IMR-90 (cell line): Measurements from ENCODE around the gene GIMD1. TPM values are rescaled to one million over a fixed set of nuclear protein-coding genes. Genes with fewer than 3 reads are reported as not detected.

Experiments used
- ATAC-seq: fragments of 200-7000 bp; cut with Tn5 transposase; 2 replicates; pipeline ENCODE4 v1.9.1; 2020; ENCODE audit warnings: low read depth, mild to moderate bottlenecking, moderate library complexity
- BruUV-seq: library from RNA; stranded (reverse); fragments of 400-500 nt; replicated peaks from 2 replicates; lab custom pipeline; 2021; lab: Mats Ljungman, UMichigan
- CTCF ChIA-PET: fragments of 300-600 bp; formaldehyde crosslinking; extraction: SDS; loops from one replicate; lab custom pipeline; 2021; ENCODE audit warnings: antibody characterized with exemption; lab: Yijun Ruan, JAX
- POLR2A ChIA-PET: fragments of 300-600 bp; sonication (Branson Sonifier 250); formaldehyde crosslinking; loops from one replicate; lab custom pipeline; 2022; ENCODE audit warnings: antibody characterized with exemption; ENCODE audit not compliant: unreplicated experiment; lab: Charles Lee
- DNase-seq: peaks from one replicate; pipeline ENCODE4 v3.0.0; 2013
- H2AFZ ChIP-seq: replicated peaks from 2 replicates; pipeline ENCODE3; 2013; ENCODE audit warnings: low read length, mild to moderate bottlenecking; ENCODE audit not compliant: poor library complexity
- H2AK5ac ChIP-seq: 2 replicates; pipeline ENCODE4 v1.6.1; 2013; ENCODE audit warnings: low read depth, low read length, inconsistent platforms
- H2AK9ac ChIP-seq: replicated peaks from 2 replicates; pipeline ENCODE3; 2013; ENCODE audit warnings: mild to moderate bottlenecking, low read depth, low read length, moderate library complexity; ENCODE audit not compliant: poor library complexity
- H2BK120ac ChIP-seq: 2 replicates; pipeline ENCODE4 v1.6.1; 2013; ENCODE audit warnings: low read depth, low read length, inconsistent platforms
- H2BK15ac ChIP-seq: 3 replicates; pipeline ENCODE4 v1.6.1; 2013; ENCODE audit warnings: low read depth, low read length, inconsistent platforms
- H2BK20ac ChIP-seq: 2 replicates; pipeline ENCODE4 v1.6.1; 2013; ENCODE audit warnings: low read depth, mild to moderate bottlenecking, inconsistent platforms, low read length, moderate library complexity
- H2BK5ac ChIP-seq: 2 replicates; pipeline ENCODE4 v1.6.1; 2013; ENCODE audit warnings: mild to moderate bottlenecking, low read depth, low read length, inconsistent platforms; ENCODE audit not compliant: poor library complexity, severe bottlenecking
- H3K14ac ChIP-seq: replicated peaks from 2 replicates; pipeline ENCODE4 v1.6.1; 2013; ENCODE audit warnings: low read depth, low read length, inconsistent platforms
- H3K18ac ChIP-seq: 2 replicates; pipeline ENCODE4 v1.6.1; 2013; ENCODE audit warnings: low read depth, low read length, control low read depth
- H3K23ac ChIP-seq: 2 replicates; pipeline ENCODE4 v1.6.1; 2013; ENCODE audit warnings: low read depth, low read length, inconsistent platforms
- H3K27ac ChIP-seq: 2 replicates; pipeline ENCODE4 v1.5.1; 2013; ENCODE audit warnings: mild to moderate bottlenecking, control low read depth, low read length; ENCODE audit not compliant: insufficient read depth
- H3K27me3 ChIP-seq: 2 replicates; pipeline ENCODE4 v1.6.1; 2013; ENCODE audit warnings: low read length; ENCODE audit not compliant: control insufficient read depth, insufficient read depth
- H3K36me3 ChIP-seq: 2 replicates; pipeline ENCODE4 v1.6.1; 2013; ENCODE audit warnings: low read length, mixed read lengths; ENCODE audit not compliant: control insufficient read depth, insufficient read depth
- H3K4ac ChIP-seq: 2 replicates; pipeline ENCODE4 v1.6.1; 2013; ENCODE audit warnings: low read depth, low read length, inconsistent platforms
- H3K4me1 ChIP-seq: 2 replicates; pipeline ENCODE4 v1.6.1; 2013; ENCODE audit warnings: low read length, mixed read lengths; ENCODE audit not compliant: control insufficient read depth, insufficient read depth
- H3K4me2 ChIP-seq: 2 replicates; pipeline ENCODE4 v1.6.1; 2013; ENCODE audit warnings: low read depth, mild to moderate bottlenecking, control low read depth, low read length, moderate library complexity
- H3K4me3 ChIP-seq: 2 replicates; pipeline ENCODE4 v1.5.1; 2013; ENCODE audit warnings: low read depth, mild to moderate bottlenecking, control low read depth, low read length, moderate library complexity; ENCODE audit not compliant: insufficient read depth
- H3K56ac ChIP-seq: 2 replicates; pipeline ENCODE4 v1.6.1; 2013; ENCODE audit warnings: low read length, inconsistent platforms; ENCODE audit not compliant: insufficient read depth; ENCODE audit errors: extremely low read depth
- H3K79me1 ChIP-seq, 2 experiments: 2 replicates each; pipeline ENCODE4 v1.6.1; 2013; ENCODE audit warnings: low read length in 2 of 2, inconsistent platforms in 1 of 2, low read depth in 1 of 2
- H3K9ac ChIP-seq: 2 replicates; pipeline ENCODE4 v1.6.1; 2013; ENCODE audit warnings: low read depth, low read length, control low read depth
- H3K9me1 ChIP-seq: 2 replicates; pipeline ENCODE4 v1.6.1; 2013; ENCODE audit warnings: low read length, inconsistent platforms; ENCODE audit not compliant: insufficient read depth
- H3K9me3 ChIP-seq: 2 replicates; pipeline ENCODE4 v1.6.1; 2013; ENCODE audit warnings: low read length; ENCODE audit not compliant: control insufficient read depth, insufficient read depth
- H4K20me1 ChIP-seq: 2 replicates; pipeline ENCODE4 v1.6.1; 2013; ENCODE audit warnings: low read length, inconsistent platforms; ENCODE audit not compliant: insufficient read depth
- H4K5ac ChIP-seq: 2 replicates; pipeline ENCODE4 v1.6.1; 2013; ENCODE audit warnings: mild to moderate bottlenecking, low read depth, low read length, control low read depth
- H4K8ac ChIP-seq, 2 experiments: 2 replicates each; pipeline ENCODE4 v1.6.1; 2013; ENCODE audit warnings: low read depth in 2 of 2, low read length in 2 of 2, control low read depth in 1 of 2, inconsistent platforms in 1 of 2
- H4K91ac ChIP-seq: 2 replicates; pipeline ENCODE4 v1.6.1; 2013; ENCODE audit warnings: low read depth, low read length, inconsistent platforms; ENCODE audit not compliant: insufficient read depth
- ELK1 ChIP-seq: fragments of 150-350 bp; IDR thresholded peaks from 2 replicates; pipeline ENCODE4 v1.6.1; 2016; ENCODE audit warnings: low read depth, mild to moderate bottlenecking, low read length, moderate library complexity, borderline replicate concordance
- MXI1 ChIP-seq: IDR thresholded peaks from 2 replicates; pipeline ENCODE4 v1.6.1; 2012; ENCODE audit warnings: low read depth, mild to moderate bottlenecking, low read length, moderate library complexity, borderline replicate concordance
- NFE2L2 ChIP-seq: fragments of 150-350 bp; IDR thresholded peaks from 2 replicates; pipeline ENCODE4 v1.6.1; 2016; ENCODE audit warnings: low read depth, mild to moderate bottlenecking, low read length
- RCOR1 ChIP-seq: IDR thresholded peaks from 2 replicates; pipeline ENCODE4 v1.6.1; 2012; ENCODE audit warnings: mild to moderate bottlenecking, low read length, improper control_type of control experiment; ENCODE audit not compliant: insufficient replicate concordance
- WGBS, 2 experiments: methylation state at CpG; one replicate each; pipeline versions ENCODE4 v1.1.5 to v1.1.7; 2013; ENCODE audit warnings: missing lambda C conversion rate in 2 of 2; ENCODE audit not compliant: insufficient read length in 1 of 2; ENCODE audit errors: extremely low coverage in 2 of 2; 5-methylcytosine and 5-hydroxymethylcytosine counted together
- dilution Hi-C: fragments of 300-500 bp; cut with HindIII; formaldehyde crosslinking; loops from one replicate; pipeline ENCODE4 v1.14.3; 2018; ENCODE audit warnings: low sequenced_read_pairs; ENCODE audit not compliant: unreplicated experiment
- in situ Hi-C: fragments of 300-500 bp; cut with MboI; formaldehyde crosslinking; loops from 3 replicates; pipeline ENCODE4 v1.14.3; 2019; ENCODE audit warnings: low sequenced_read_pairs, inconsistent platforms, mixed read lengths
- intact Hi-C: fragments of 100-400 bp; cut with micrococcal nuclease; formaldehyde crosslinking; loops from 2 replicates; pipeline ENCODE4 v1.10.0; 2022
- polyA plus RNA-seq, 3 experiments: library from polyadenylated mRNA; depleted of rRNA; stranded (reverse); fragments of >200 nt; gene quantifications; 2 replicates each; pipeline ENCODE4 v1.2.3, GENCODE V29; 2012; ENCODE audit warnings: low replicate concordance in 1 of 3
- total RNA-seq: library from RNA; depleted of rRNA; stranded (reverse); fragments of >200 nt; gene quantifications from 2 replicates; pipeline ENCODE4 v1.2.3, GENCODE V29; 2012

GIMD1 gene
- total and polyA plus RNA-seq, 2 of the 4 experiments (the other 2 are of a cell fraction), result 0.07 TPM; not detected in 1

DNA sequence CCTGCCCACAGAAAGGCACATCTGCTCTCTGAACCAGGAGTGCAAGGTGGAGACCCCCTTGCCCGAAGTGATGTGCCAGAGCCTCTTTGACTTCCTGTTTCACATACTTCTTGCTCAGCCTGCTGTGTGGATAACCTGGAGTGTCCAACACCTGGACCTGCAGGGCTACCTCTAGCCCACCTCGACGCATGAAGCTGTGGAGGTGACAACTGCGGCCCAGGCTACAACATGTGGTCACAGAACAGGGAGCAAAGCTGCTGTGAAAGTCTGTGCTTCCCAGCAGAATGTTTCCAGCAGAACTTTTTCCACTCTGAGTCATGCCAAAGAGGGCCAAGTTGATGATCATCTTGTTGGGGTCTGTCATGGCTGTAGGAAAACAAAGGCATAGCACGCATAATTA is 1.5 kb downstream of the GIMD1 start:
- ChIA-PET POLR2A (no interaction called here), CTCF (no interaction called here)
- H4K20me1 ChIP-seq, result peaks cover 3% of the 10 kb centered on the region; the same call in 1 of the 2 replicates
- ATAC-seq, result no peak
- no peak overlapping the region for H3K9ac ChIP-seq
- TF ChIP-seq ELK1 (no peak), RCOR1 (no peak), NFE2L2 (no peak), MXI1 (no peak)
- H2BK120ac ChIP-seq, result no peak overlapping the region
- no peak overlapping the region for H4K5ac ChIP-seq
- WGBS, 2 experiments, result 100% methylated on average over 1 of the region's 5 CpGs; no CpG with 5 or more reads in 1 of the 2 experiments
- no peaks in the 10 kb centered on the region; the same call in 1 of the 2 replicates for H3K27me3 ChIP-seq
- no peak overlapping the region for H3K18ac ChIP-seq
- no peak overlapping the region for H3K27ac ChIP-seq
- no peak overlapping the region for H3K23ac ChIP-seq
- intact Hi-C loops (loop anchor here (5.0 kb wide), 1 partner anchor 815 kb away; no protein-coding TSS in a partner anchor), dilution Hi-C loops (no loop called here), in situ Hi-C loops (no loop called here)
- H3K36me3 ChIP-seq, result no peaks in the 10 kb centered on the region
- no peak overlapping the region for H4K91ac ChIP-seq
- H3K79me1 ChIP-seq, result no peaks in the 10 kb centered on the region
- H4K8ac ChIP-seq, result no peak overlapping the region
- H2BK5ac ChIP-seq, result no peak overlapping the region
- no peak for DNase-seq
- H3K4me2 ChIP-seq, result no peak overlapping the region
- no peak overlapping the region for H3K56ac ChIP-seq
- no peaks in the 10 kb centered on the region for H3K9me3 ChIP-seq
- H2AK5ac ChIP-seq, result no peak overlapping the region
- BruUV-seq, result no TSS peak
- H3K14ac ChIP-seq, result no peak overlapping the region
- 0 out of 2 replicates have a peak, but pooled peaks cover 6% of the 10 kb centered on the region for H3K9me1 ChIP-seq
- no peak overlapping the region for H3K4me3 ChIP-seq
- H2AK9ac ChIP-seq, result no peak overlapping the region
- H2BK20ac ChIP-seq, result no peak overlapping the region
- no peak overlapping the region for H2BK15ac ChIP-seq
- H3K4ac ChIP-seq, result 0 out of 2 replicates have a peak overlapping the region, but pooled peaks have one; percentile 13
- H3K4me1 ChIP-seq, result peaks cover 8% of the 10 kb centered on the region
- H2AFZ ChIP-seq, result no peak overlapping the region
